ENCODE results near the gene SPINK14. TPM values are rescaled to one million over a fixed set of nuclear protein-coding genes. Genes with fewer than 3 reads are reported as not detected.

The SPINK14 gene
- total and polyA plus RNA-seq, 7 donors = not detected

DNA sequence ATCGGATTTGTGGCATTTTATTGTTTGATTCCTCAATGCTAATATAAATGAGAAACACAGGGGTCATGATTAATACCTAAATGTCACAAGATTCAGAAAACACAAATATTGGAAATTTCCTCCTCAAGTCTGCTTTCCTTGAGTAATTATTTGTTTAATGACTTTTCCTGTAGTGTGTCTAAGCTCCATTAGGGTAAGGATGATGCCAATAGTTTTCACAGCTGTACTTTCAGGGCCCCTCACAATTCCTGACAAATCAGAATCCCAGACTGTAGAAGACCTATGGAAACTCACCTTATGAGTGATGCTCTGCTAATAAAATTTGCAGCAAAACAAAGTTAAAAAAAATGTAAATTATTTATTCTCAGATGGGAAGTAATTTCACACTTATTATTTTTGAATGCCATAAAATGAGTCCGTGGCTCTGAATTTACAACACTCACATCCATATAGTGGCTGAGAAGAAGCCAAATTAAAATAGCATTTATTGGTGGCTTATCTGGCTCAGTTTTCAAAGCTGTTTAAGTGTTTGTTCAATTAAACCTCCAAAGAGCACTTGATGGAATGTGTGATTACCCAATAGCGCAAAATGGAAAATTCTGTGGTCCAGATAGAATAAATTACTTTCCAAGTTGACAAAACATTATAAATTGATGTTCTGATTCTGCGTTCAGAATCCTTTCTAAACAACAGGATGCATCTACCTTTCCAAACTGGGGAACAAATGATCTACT, 1.6 kb upstream of the SPINK14 start:
- DNase-seq = no peak
- no peak overlapping the region for H3K4me3 ChIP-seq
- no peaks in the 10 kb centered on the region for H3K27me3 ChIP-seq
- intact Hi-C loops (cut with DNase I) = no loop called here
- no peaks in the 10 kb centered on the region for H3K4me1 ChIP-seq
- no peak overlapping the region for H3K27ac ChIP-seq
- H3K36me3 ChIP-seq = no peaks in the 10 kb centered on the region
- 71 to 84% methylated on average over 4 of the region's 4 CpGs for WGBS, 2 donors
- no peaks in the 10 kb centered on the region for H3K9me3 ChIP-seq
- TF ChIP-seq, protein P1, sequence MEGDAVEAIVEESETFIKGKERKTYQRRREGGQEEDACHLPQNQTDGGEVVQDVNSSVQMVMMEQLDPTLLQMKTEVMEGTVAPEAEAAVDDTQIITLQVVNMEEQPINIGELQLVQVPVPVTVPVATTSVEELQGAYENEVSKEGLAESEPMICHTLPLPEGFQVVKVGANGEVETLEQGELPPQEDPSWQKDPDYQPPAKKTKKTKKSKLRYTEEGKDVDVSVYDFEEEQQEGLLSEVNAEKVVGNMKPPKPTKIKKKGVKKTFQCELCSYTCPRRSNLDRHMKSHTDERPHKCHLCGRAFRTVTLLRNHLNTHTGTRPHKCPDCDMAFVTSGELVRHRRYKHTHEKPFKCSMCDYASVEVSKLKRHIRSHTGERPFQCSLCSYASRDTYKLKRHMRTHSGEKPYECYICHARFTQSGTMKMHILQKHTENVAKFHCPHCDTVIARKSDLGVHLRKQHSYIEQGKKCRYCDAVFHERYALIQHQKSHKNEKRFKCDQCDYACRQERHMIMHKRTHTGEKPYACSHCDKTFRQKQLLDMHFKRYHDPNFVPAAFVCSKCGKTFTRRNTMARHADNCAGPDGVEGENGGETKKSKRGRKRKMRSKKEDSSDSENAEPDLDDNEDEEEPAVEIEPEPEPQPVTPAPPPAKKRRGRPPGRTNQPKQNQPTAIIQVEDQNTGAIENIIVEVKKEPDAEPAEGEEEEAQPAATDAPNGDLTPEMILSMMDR (IDR thresholded peaks at IDR 0.05) = no peak
- TF ChIP-seq POLR2A (IDR thresholded peaks at IDR 0.05) = no peak
- TF ChIP-seq EP300 (IDR thresholded peaks at IDR 0.05) = no peak
- TF ChIP-seq POLR2AphosphoS5 (IDR thresholded peaks at IDR 0.05) = no peak

DNA sequence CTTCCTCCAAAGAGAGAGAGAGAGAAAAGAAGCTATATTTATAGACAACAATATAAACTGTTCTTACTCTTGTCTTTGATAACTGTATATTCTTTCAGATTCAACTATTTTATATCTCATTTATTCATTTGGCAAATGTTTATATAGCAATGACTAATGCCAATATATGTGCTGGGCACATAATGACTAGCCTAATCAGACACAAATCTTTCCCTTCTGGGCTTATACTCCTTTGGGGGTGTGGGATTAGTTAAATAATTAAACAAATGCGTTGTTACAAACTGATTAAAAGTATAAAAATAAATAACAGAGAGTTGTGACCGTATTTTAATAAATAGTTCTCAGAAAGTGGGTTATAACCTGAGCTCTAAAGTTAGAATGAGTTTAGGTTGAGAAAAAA, 4.0 kb downstream of the SPINK14 start:
- no peak overlapping the region for H3K27ac ChIP-seq
- no peaks in the 10 kb centered on the region for H3K4me1 ChIP-seq
- H3K9me3 ChIP-seq = no peaks in the 10 kb centered on the region
- DNase-seq = no peak
- 82% methylated on average over 2 of the region's 2 CpGs for WGBS, 2 donors
- intact Hi-C loops (cut with DNase I) = loop anchor here (10.0 kb wide), 1 partner anchor 862 kb away; no protein-coding TSS in a partner anchor
- no peak overlapping the region for H3K4me3 ChIP-seq
- no peaks in the 10 kb centered on the region for H3K27me3 ChIP-seq
- no peaks in the 10 kb centered on the region for H3K36me3 ChIP-seq
- TF ChIP-seq, protein P1 (IDR thresholded peaks at IDR 0.05) = no peak
- TF ChIP-seq POLR2A (IDR thresholded peaks at IDR 0.05) = no peak
- no peak for TF ChIP-seq EP300 (IDR thresholded peaks at IDR 0.05)
- TF ChIP-seq POLR2AphosphoS5 (IDR thresholded peaks at IDR 0.05) = no peak

DNA sequence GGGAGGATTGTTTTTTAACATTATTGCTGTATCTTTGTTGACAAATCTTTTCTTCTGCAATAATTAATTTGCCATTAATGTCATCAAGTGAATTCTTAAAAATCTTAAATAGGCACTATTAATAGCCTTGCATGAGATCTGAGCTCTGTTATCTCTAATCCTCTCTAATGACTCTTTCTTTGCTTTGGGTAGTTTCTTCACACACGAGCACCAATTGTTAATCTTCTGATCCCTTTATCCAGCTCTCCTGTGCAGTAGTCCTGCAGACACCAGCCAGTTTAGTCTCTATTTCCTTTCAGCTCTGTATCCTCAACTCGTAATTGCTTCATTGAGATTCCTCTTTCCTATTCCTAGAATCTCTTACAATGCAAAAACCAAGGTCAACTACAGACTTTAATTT, 8.1 kb downstream of the SPINK14 start:
- H3K9me3 ChIP-seq = no peaks in the 10 kb centered on the region
- no peak overlapping the region for H3K4me3 ChIP-seq
- H3K36me3 ChIP-seq = no peaks in the 10 kb centered on the region
- no peaks in the 10 kb centered on the region for H3K27me3 ChIP-seq
- H3K27ac ChIP-seq = no peak overlapping the region
- H3K4me1 ChIP-seq = peaks cover 0 to 11% (median 2%) of the 10 kb centered on the region in 4 donors
- intact Hi-C loops (cut with DNase I) = loop anchor here (5.0 to 10.0 kb wide), 2 partner anchors 266 to 858 kb away; no protein-coding TSS in a partner anchor
- DNase-seq = no peak
- 71% methylated on average over 2 of the region's 2 CpGs for WGBS, 2 donors
- no peak for TF ChIP-seq EP300 (IDR thresholded peaks at IDR 0.05)
- TF ChIP-seq, protein P1 (IDR thresholded peaks at IDR 0.05) = no peak
- TF ChIP-seq POLR2A (IDR thresholded peaks at IDR 0.05) = no peak
- TF ChIP-seq POLR2AphosphoS5 (IDR thresholded peaks at IDR 0.05) = no peak

DNA sequence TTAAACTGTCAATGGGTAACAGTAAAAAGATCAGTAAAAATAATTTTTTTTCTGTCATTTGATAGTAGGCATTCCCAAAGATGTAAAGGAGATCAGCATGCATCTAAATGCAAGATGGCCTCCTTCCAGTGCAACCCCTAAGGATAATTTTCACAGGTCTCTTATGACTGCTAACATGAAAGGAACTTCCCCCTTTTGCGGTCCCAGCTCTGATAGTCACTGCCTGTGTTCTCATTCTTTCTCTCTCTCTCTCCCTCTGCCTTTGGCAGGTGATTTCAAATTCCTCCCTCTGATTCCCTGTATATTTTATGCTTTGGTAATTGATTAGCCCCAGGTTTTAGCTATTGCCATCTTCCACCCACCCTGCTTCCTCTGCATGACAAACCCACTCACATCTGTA, 8.9 kb downstream of the SPINK14 start:
- intact Hi-C loops (cut with DNase I) = loop anchor here (5.0 to 10.0 kb wide), 2 partner anchors 265 to 858 kb away; no protein-coding TSS in a partner anchor
- H3K36me3 ChIP-seq = no peaks in the 10 kb centered on the region
- peaks cover 0 to 11% (median 2%) of the 10 kb centered on the region in 4 donors for H3K4me1 ChIP-seq
- no peak for DNase-seq
- no peak overlapping the region for H3K27ac ChIP-seq
- TF ChIP-seq, protein P1 (IDR thresholded peaks at IDR 0.05) = no peak
- TF ChIP-seq POLR2AphosphoS5 (IDR thresholded peaks at IDR 0.05) (no peak), EP300 (IDR thresholded peaks at IDR 0.05) (no peak), POLR2A (IDR thresholded peaks at IDR 0.05) (no peak)
- H3K9me3 ChIP-seq = no peaks in the 10 kb centered on the region
- 53 to 79% methylated on average over 1 of the region's 1 CpG for WGBS, 2 donors
- no peaks in the 10 kb centered on the region for H3K27me3 ChIP-seq
- H3K4me3 ChIP-seq = no peak overlapping the region
